Glutamatergic neuron (in vitro differentiated cells): ENCODE measurements around the gene MRE11. TPM values are rescaled to one million over a fixed set of nuclear protein-coding genes. Genes with fewer than 3 reads are reported as not detected.
A peak's percentile ranks its signal among the peaks of the same experiment; 100 is the strongest.

Experiments
- DNase-seq: peaks from one replicate; pipeline ENCODE4 v3.0.0; 2022
- H3K27ac Mint-ChIP-seq: one replicate; pipeline ENCODE4 v1.8.0; 2020; ENCODE audit warnings: mild to moderate bottlenecking, mixed read lengths, inconsistent platforms; ENCODE audit not compliant: unreplicated experiment
- H3K27me3 Mint-ChIP-seq: one replicate; pipeline ENCODE4 v1.8.0; 2020; ENCODE audit warnings: mild to moderate bottlenecking, moderate library complexity, mixed read lengths, inconsistent platforms; ENCODE audit not compliant: unreplicated experiment
- H3K36me3 Mint-ChIP-seq: one replicate; pipeline ENCODE4 v1.8.0; 2020; ENCODE audit warnings: mild to moderate bottlenecking, mixed read lengths, inconsistent platforms; ENCODE audit not compliant: unreplicated experiment
- H3K4me1 Mint-ChIP-seq: one replicate; pipeline ENCODE4 v1.8.0; 2020; ENCODE audit warnings: mild to moderate bottlenecking, low read depth, mixed read lengths, inconsistent platforms; ENCODE audit not compliant: unreplicated experiment
- H3K4me3 Mint-ChIP-seq: one replicate; pipeline ENCODE4 v1.8.0; 2020; ENCODE audit warnings: mild to moderate bottlenecking, mixed read lengths, inconsistent platforms; ENCODE audit not compliant: unreplicated experiment
- H3K9me3 Mint-ChIP-seq: one replicate; pipeline ENCODE4 v1.8.0; 2020; ENCODE audit warnings: mild to moderate bottlenecking, moderate library complexity, mixed read lengths, inconsistent platforms; ENCODE audit not compliant: unreplicated experiment
- total RNA-seq: library from RNA; stranded (reverse); fragmentation: NEBNext Ultra II Directional; extraction: Animal tissue kit (Norgen Biotek cat#: 25700); gene quantifications from one replicate; pipeline ENCODE4 v1.2.1, GENCODE V29; 2021; ENCODE audit not compliant: unreplicated experiment
- TF ChIP-seq, protein P1 (sequence below): fragments of 200-600 bp; sonication (generic); IDR thresholded peaks from one replicate; pipeline ENCODE4 v1.5.0; 2021; ENCODE audit not compliant: partially characterized antibody, unreplicated experiment

The MRE11 gene
- total RNA-seq, 1 donor from 2014 or later, result 14.4 TPM

DNA sequence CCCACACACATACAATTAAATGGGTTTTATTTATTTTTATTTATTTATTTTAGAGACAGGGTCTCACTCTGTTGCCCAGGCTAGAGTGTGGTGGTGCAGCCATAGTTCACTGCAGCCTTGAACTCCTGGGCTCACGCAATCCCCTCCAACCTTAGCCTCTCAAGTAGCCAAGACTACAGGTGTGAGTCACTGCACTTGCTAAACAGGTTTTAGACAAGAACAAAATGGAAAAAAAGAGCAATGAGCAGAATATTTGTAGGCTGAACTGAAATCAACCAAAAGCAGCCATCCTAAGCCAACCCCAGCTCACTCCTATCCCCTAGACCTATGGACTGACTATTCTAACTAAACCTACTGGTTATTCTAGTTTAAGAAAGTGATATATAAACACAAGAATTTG, 37.8 kb downstream of the MRE11 start:
- no peak overlapping the region for H3K27ac Mint-ChIP-seq
- no peaks in the 10 kb centered on the region for H3K4me1 Mint-ChIP-seq
- no peaks in the 10 kb centered on the region for H3K36me3 Mint-ChIP-seq
- TF ChIP-seq, protein P1, sequence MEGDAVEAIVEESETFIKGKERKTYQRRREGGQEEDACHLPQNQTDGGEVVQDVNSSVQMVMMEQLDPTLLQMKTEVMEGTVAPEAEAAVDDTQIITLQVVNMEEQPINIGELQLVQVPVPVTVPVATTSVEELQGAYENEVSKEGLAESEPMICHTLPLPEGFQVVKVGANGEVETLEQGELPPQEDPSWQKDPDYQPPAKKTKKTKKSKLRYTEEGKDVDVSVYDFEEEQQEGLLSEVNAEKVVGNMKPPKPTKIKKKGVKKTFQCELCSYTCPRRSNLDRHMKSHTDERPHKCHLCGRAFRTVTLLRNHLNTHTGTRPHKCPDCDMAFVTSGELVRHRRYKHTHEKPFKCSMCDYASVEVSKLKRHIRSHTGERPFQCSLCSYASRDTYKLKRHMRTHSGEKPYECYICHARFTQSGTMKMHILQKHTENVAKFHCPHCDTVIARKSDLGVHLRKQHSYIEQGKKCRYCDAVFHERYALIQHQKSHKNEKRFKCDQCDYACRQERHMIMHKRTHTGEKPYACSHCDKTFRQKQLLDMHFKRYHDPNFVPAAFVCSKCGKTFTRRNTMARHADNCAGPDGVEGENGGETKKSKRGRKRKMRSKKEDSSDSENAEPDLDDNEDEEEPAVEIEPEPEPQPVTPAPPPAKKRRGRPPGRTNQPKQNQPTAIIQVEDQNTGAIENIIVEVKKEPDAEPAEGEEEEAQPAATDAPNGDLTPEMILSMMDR, result no peak
- no peaks in the 10 kb centered on the region for H3K9me3 Mint-ChIP-seq
- H3K4me3 Mint-ChIP-seq, result no peak overlapping the region
- peaks cover 1% of the 10 kb centered on the region for H3K27me3 Mint-ChIP-seq
- no peak for DNase-seq

DNA sequence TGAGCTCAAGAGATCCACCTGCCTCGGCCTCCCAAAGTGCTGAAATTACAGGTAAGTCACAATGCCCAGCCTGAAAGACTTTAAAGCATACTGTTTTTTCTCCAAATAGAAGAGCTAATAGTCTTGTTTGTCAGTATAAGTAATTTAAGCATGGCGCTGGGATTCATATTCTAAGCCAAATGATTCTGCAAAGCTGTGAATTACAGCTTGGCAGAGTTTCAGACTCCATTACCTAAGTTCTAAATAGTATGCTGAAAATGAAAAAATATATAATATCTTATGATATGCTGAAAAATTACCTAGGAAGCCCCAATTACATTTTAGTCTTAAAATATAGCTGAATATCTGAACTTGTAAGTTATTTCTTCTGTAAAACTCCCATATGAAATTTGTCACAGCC, 39.3 kb downstream of the MRE11 start:
- TF ChIP-seq, protein P1, result no peak
- no peak overlapping the region for H3K27ac Mint-ChIP-seq
- no peak overlapping the region for H3K4me3 Mint-ChIP-seq
- no peaks in the 10 kb centered on the region for H3K9me3 Mint-ChIP-seq
- no peaks in the 10 kb centered on the region for H3K36me3 Mint-ChIP-seq
- no peak for DNase-seq
- peaks cover 1% of the 10 kb centered on the region for H3K27me3 Mint-ChIP-seq
- peaks cover 5% of the 10 kb centered on the region for H3K4me1 Mint-ChIP-seq

DNA sequence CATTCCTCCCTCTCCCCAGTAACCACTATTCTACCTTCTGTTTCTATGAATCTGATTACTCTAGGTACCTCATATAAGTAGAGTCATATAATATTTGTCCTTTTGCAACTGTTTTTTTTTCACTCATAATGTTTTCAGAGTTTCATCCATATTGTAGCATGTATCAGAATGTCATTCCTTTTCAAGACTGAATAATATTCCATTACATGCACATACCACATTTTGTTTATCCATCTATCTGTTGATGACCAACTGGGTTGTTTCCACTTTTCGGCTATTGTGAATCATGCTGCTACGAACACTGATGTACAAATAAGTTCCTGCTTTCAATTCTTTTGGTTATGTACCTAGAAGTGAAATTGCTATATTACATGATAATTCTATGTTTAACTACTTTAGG, 40.7 kb downstream of the MRE11 start:
- H3K9me3 Mint-ChIP-seq, result no peaks in the 10 kb centered on the region
- H3K4me3 Mint-ChIP-seq, result no peak overlapping the region
- H3K27me3 Mint-ChIP-seq, result peaks cover 1% of the 10 kb centered on the region
- TF ChIP-seq, protein P1, result no peak
- DNase-seq, result no peak
- no peaks in the 10 kb centered on the region for H3K36me3 Mint-ChIP-seq
- H3K4me1 Mint-ChIP-seq, result peaks cover 7% of the 10 kb centered on the region
- H3K27ac Mint-ChIP-seq, result no peak overlapping the region

DNA sequence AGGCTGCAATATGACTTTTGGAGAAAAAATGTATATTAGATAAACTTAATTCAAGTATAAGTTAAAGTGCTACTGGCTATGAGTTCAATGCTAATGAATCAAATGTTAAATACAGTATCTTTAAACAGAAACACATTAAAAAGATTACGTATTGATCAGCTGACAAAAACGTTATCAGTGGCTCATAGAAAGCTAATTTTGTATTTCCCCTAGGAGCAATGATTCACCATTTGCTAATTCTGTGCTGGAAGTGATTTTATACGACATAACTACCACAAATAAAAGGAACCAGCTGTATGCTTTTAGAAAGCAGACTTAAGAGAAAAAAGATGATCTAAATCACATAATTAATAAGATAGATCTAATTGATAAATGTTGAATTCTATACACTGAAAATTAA, 43.6 kb downstream of the MRE11 start:
- Mint-ChIP-seq H3K27me3 (peaks cover 3% of the 10 kb centered on the region), H3K36me3 (no peaks in the 10 kb centered on the region), H3K4me1 (peaks cover 11% of the 10 kb centered on the region), H3K4me3 (no peak overlapping the region), H3K27ac (no peak overlapping the region), H3K9me3 (no peaks in the 10 kb centered on the region)
- TF ChIP-seq, protein P1, result no peak
- DNase-seq, result no peak

DNA sequence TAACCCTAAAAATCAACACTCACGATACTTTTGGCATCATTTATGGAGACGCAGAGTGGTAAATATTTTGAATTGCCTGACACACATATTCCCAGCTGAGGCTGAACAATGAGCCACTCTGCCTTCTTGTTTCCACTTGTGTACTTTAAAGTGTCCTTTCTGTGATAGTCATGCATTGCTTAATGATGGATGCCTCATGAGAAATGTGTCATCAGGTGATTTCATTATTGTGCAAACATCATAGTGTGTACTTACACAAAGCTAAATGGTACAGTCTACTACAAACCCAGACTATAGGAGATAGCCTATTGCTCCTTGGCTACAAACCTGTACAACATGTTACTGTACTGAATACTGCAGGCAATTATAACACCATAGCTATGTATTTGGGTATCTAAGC, 44.2 kb downstream of the MRE11 start:
- Mint-ChIP-seq H3K4me1 (peaks cover 11% of the 10 kb centered on the region), H3K9me3 (no peaks in the 10 kb centered on the region), H3K36me3 (no peaks in the 10 kb centered on the region), H3K27ac (peak overlapping the region; percentile 69), H3K4me3 (no peak overlapping the region), H3K27me3 (peaks cover 3% of the 10 kb centered on the region)
- TF ChIP-seq, protein P1, result no peak
- DNase-seq, result no peak
